ENCODE results near the gene TEX2.

- TF ChIP-seq EZH2 (IDR thresholded peaks at IDR 0.05; ENCODE audit: low read depth) (no peak), CTCF (conservative IDR thresholded peaks at IDR 0.05) (no peak)
Observed at GRCh38 chr17:64149196-64149595, 113.9 kb downstream of the TEX2 start.

Data from PC-9 (cell line).